Activated gamma-delta T cell treated with Interleukin-2 at 50 U/mL for 16 hours (primary cell): ENCODE results near the gene MYCBP2.

ENCODE experiments used
- DNase-seq: peaks from one replicate; pipeline ENCODE4 v3.0.0-alpha.2; 2020

MYCBP2 gene

DNA sequence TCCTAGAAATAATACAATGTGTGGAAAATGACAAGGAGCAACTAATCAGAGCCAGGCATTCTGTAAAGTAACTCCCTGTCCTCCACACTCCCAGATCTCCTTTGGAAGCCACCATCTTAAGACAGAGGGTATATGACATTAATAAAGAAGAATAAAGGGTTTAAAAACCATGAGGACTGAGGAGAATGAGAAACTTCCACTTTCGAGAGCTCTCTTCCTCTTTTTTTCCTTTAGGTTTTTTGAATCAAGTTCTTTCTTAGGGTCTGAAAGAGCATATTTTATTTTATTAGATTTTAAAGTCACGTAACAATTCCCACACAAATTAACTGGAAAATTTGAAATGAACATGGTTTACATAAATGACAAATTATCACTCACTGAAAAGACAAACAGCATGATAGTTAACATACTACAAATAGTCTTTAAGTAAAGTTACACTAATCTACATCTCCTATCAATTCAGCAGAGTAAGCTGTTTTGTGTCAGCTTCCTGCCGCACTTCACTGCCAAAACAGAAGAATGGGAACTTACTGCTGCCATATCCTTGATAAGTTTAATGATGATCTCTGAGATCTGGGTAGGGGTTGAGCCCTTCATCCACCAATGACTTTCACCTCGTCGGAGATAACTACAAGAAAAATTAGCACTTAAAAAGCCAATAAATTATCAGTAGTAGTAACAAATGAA, 261.3 kb downstream of the MYCBP2 start:
- DNase-seq: no peak

DNA sequence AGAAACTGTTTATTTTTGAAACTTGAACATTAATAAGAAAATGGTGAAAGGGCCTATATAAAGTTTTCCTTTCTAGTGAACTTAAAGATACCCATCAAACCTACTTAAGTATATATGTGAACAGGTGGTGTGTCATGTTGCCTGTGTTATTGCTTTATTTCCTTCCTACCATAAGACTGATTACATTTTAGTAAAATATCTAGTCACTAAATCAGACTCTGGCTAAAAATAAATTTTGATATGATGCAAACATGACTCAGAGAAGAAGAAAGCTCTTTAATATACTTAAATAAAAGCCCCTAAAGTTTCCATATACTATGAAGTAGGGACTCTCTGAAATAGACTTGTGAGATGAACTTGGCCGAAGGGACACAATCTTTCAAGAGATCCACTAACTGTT, 264.8 kb downstream of the MYCBP2 start:
- no peak for DNase-seq

DNA sequence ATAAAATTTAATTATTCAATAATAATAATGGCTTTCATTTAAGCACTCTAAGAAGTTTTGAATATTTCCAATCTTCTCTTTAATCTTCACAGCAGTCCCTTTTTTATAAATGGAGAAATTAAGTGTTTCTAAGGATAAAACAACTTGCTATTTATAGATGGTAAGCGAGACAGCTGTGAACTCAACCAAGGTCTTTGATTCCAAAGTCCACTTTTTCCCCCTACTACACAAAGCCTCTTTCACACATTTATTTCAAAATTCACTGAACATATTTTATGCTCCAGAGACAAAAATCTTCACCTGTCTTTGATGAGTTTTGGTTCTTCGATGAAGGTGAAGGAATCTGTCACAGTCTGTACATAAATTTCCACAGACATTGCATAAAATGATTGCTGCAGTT, 265.5 kb downstream of the MYCBP2 start:
- DNase-seq: no peak

DNA sequence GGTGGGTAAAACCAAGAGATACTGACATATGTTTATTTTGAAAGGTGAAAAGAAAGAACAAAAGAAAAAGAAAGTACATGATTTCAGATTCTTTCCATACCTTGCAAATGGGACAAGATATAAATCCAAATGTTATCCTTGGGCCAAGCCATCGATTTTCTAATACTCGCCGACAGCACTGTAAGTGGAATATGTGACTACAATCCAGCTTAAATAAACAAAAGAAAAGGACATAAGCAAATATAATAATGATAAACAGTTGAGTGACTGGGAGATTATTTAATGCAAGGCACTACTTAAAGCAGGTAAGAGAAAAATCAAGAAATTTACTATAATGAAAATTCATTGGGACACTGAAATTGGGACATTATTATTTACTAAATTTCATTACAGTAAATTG, 270.0 kb downstream of the MYCBP2 start:
- DNase-seq: no peak

DNA sequence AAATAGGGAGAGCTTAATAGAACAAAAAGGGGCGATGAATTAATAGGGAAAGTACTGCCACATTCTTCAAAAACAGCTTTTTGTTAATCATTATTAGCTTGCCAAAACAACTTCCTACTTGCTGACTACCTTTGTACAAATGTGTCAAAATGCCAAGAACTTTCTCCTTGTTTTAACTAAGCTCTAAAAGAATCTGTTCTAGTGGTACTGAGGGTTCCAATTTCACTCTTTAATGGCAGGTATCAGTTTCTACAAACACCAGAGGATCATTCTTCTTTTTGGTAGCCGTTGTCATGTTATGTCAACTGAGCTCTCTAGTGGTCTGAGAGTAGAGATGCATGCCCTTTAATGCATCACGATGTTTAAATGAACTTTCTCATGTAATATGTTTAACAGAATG, 270.5 kb downstream of the MYCBP2 start:
- DNase-seq: no peak

DNA sequence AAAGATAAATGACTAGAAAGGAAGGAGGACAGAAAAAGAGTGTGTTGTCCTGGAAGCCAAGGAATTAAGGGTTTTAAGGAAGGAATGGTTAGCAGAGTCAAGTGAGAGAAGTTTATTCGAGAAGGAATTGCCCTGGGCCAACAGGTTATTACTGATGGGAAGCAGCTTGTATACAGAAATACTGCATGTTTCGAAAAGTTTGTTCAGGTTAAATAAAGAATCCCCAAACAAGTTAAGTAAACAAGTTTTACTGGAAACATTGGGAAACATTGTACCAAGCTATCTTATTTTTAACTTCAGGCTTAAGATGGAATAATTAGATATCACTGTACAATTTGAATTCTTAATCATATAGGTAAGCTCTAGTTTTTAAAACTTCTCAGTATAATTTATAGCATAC, 271.7 kb downstream of the MYCBP2 start:
- no peak for DNase-seq

DNA sequence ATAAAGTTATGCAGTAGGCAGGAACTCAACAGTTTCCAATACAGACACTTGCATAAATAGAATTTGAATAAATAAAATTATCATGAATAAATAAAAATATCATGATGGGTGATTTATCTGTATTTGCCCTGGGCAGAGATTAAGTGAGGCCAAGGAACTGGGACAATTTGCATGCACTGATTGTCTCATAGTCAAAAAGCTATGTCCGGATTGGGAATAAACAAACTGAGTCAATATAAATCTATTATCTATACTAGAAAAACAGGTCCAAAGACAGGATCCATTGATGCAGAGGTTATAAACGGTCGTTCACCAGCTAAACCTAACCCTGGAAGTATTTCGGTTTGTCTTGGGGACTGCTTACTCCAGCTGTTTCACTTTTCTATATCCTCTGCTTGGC, 273.7 kb downstream of the MYCBP2 start:
- no peak for DNase-seq

DNA sequence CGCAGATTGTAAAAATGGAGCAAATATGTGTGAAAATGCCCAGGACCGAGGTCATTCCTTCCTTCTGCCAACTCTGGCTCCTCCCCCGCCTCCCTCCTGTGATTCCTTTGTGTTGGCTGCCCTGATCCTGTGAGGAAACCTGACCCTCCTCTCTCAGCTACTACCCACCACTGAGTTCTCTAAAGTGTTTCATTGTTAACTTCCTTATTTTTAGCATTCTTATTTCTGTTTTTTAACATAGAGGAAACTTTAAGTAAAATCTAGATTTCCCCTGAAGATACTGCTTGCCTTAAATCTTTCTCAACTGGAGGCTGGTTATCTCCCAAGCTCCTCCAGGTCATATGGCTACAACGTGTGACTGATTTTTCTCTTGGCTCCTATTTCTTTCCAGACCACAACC, 278.2 kb downstream of the MYCBP2 start:
- no peak for DNase-seq

DNA sequence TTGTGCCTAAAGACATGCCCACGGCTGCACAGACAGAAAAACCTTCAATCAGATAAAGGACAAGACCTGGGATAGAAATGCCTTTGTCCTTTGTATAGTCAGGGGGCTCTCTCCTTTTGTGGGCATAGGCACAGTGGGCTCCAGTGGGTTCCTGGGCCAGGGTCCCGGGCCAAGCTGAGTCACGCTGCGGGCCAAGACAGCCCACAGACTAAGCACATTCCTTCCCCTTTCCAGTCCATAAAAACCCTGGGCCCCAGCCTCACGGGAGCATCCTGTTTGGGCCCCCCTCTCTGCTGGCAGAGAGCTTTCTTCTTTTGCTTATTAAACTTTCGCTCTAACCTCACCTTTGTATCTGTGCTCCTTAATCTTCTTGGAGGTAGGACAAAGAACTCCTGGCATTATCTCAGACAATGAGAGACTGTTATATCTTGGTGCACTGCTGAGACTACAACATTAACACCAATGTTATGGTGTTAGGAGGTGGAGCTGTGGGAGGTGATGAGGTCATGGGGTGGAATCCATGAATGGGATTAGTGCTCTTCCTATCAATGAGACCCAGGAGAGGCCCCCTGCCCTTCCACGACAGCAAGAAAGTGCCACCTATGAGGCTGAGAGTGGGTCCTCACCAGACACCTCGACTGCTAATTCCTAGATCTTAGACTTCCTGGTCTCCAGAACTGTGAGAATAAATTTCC, 279.1 kb downstream of the MYCBP2 start:
- no peak for DNase-seq

DNA sequence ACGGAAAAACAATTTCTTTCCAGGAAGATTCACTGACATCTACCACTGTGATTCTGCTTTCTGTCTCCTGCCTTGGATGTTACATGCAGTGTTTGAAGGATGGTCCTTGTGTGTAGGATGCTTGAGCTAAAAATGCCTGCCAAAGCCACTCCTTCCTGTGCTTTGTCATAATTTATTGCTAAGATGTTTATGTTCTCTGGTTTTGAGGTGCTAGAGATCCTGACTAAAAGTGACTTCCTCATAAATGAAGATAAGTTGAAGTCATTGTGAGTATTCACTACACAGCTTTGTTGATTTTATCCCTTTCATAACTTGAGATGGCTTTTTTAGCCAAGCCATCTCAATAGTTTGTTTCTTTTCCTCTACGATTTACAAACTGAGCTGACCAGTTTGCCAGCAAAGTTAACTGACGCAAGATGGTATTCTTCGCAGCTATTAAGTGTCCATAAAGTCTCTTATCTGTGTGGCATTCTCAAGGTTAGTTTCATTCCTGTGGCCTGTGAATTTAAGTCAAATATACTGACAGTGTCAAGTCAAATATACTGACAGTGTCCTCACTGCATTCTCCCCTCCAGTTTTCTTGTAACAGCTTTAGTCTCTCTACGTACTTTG, 284.2 kb downstream of the MYCBP2 start:
- DNase-seq: no peak

DNA sequence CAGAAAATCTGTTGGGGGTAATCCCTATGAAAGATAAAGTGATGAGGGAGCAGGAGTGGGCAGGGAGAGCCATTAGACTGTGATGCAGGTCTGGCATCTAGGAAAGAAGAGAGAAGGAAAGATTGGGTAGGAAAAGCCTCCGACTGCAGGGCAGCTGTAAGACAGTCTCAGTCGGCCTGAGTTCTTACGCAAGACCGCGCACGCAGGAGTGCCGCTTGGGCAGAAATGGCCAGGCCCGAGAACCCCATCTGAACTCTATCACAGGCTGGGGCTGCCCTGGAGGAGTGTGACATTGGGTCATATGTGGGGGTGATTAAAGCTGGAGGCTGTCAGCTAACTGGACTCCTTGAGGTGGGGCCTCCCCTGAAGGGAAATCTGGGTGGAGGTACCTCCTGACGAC, 286.1 kb downstream of the MYCBP2 start:
- no peak for DNase-seq

DNA sequence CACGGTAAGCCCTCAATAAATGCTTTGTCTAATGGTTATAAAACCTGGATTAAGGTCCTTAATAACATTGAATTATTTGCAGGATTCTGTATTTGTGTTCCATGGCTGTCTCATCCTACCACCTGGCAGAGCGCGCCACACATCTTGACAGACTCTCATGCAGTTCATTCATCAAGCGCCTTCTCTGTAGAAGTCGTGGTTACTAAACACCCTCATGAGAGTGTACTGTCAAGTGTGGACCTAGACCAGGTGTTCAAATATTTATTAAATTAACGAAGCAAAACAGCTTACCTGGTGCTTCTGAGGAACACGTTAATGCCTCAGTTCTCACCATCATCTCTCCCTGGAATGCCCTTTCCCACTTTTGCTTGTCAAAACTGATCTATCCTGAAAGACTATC, 286.8 kb downstream of the MYCBP2 start:
- no peak for DNase-seq

DNA sequence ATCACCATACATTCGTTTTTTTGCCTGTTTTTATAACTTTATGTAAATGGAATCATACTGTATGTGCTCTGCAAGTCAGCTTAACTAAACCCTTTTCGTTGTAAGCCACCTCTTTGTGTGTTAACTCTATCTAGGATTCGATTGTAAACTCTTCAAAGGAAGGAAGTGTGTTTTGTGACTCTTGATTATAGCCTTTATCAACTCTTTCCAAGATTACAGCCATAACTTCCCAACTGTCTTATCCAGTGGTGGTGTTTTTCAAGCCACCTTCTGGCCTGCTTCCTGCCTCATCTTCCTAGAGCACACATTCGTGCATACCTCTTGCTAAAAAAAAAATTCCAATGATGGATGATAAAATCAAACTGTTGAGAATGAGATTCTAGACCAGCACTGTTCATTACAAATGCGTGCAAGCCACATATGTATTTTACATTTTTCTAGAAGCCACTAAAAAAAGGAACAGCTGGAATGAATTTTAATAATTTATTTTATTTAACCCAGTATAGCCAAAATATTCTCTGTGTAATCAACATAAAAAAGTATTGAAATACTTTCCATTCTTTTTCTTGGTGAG, 287.9 kb downstream of the MYCBP2 start:
- no peak for DNase-seq

DNA sequence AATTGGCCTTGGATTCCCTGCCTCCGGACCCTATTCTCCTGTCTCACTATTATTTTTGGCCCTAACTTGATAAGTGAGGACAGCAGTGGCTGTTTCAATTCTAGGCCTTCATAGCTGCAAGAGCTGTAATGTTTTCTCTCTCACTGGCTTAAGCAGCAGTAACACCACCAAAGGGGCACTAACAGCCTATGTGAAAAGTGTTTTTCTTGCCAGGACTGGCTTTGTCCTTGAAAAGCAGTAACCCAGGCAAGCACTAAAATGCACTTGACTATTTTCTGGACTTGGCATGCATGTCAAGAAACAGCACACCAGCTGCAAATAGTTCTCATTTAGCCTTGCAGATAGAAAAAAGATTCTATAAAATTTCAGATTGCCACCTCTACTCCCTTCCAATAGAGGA, 290.6 kb downstream of the MYCBP2 start:
- DNase-seq: no peak

DNA sequence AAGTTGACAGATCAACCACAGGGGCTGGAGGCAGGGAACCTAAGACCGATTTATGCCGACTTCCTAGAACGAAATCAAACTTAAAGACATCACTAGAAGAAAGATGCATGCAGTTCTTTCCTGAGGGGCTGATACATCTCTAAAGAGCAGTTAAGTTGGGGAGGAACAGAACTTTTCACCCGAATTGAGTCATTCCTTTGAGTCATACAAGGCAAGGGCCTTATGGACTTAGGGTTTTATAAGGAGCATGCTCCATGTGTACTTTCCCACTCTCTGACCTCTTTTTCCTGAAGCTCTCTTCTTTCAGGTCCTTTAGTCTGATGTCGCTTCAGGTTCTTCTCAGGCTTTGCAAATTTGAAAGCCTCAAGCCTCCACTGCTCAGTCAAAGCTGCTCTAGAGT, 292.0 kb downstream of the MYCBP2 start:
- DNase-seq: no peak

DNA sequence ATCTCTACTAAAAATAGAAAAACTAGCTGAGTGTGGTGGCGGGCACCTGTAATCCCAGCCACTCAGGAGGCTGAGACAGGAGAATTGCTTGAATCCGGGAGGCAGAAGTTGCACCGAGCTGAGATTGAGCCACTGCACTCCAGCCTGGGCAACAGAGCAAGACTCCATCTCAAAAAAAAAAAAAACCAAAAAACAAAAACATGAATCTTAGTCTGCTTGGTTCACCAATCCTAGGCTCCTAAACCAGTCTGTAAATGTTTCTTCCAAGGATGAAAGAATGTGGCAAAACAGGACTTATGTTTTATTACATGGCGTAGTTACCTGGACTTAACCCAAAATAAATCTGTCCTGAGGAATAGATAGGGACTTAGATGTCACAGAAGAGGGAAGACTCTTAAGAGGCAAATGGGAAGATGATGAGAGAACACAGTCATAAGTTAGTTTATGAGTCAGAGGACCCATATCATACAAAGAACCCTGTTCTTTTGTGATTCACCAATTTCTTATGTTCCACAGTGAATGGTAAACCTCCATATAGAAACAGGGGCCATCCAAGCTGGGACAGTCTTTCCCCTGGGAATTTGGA, 293.1 kb downstream of the MYCBP2 start:
- DNase-seq: no peak

DNA sequence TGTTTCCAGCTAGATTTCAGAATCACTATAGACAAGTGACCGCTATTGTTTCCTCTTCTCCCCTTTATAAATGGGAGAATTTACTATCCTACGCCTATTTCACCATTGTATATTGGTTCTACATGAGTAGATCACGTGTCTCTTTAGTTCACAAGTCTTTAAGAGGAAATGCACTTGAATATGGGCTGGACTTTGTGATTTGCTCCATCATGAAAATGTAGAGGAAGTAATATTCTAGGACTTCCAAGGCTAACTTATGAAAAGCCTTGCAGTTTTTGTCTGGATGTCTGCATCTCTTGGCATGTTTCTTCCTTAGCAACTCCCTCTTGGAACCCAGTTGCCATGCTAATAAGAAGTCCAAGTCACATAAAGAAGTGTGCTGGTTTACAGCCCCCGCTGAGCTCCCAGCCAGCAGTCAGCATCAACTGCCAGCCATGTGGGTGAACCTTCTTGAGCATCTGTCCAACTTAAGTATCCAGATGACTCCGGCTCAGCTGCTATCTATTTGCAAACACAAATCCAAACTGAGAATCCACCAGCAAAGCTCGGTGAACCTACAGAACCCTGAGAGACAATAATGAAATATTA, 295.1 kb downstream of the MYCBP2 start:
- DNase-seq: no peak

DNA sequence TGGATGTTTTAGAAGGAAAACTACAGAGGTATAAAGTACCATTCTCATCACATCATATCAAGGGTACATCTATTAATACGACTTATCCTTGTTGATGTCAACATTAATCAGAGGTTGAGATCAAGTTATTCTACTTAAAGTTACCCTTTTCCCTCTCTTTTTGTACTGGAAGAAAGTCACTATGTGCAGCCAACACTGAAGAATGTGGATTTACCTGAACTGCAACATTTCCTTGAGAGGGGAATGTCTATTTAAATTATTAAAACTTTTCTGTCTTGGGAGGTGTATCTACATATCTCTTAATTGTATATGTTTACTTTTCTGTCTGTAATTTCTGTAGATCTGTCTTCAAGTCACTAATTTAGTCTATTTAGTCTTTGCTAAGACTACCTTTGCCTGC, 297.5 kb downstream of the MYCBP2 start:
- no peak for DNase-seq

DNA sequence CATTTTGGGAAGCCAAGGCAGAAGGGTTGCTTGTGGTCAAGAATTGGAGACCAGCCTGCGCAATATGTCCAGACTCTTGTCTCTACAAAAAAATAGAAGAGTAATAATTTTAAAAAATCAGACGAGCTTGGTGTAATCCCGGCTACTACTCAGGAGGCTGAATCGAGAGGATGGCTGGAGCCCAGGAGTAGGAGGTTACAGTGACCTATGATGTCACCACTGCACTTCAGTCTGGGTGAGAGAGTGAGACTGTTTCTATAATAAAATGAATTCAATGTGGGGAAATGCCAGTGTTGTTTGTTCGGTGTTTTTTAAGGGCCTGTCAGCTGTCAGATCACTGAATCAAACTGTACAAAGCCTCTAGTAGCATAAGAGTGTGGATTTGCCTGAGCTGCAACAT, 298.7 kb downstream of the MYCBP2 start:
- no peak for DNase-seq

DNA sequence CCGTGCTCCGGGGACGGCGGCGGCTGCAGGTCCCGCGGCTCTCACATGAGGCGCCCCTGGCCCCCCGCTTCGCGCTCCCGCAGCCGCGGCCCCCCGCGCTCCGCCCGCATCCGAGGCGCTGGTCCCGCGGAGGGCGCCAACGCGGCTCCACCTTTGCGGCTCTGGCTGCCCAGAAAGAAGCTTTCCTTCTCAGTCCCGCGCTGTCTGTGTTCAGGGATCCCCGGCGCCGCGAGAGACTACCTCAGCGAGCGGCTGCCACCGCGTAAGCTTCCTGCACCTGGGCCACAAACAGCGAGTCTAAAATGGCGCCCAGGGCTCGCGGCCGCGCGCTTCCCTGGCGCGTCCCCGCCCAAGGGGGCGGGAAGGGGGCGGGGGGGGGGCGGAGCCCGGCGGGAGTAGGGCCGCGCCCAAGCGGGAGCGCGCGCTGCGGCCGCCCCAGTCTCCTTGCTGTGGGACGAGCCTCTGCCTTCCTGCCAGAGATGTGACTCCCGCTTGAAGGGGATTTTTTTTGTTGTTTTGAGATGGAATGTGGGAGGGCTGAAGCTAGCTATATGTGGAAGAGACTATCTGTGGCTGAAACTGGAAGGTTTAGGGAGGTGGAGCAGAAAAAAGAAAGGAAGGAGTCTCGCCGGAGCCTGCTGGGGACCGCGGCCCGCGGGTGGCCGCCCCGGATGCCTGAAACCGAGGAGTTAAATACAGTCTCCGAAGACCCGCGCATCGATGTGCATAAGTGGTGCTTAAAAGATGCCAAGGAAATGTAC, 299.9 kb downstream of the MYCBP2 start, which contains the start of gene FBXL3:
Gene FBXL3 (minus strand): TSS at position 299 of the 761 bp plus-strand sequence. CDS start 5,299 bp downstream, outside the sequence.
- peak; percentile 78 for DNase-seq

DNA sequence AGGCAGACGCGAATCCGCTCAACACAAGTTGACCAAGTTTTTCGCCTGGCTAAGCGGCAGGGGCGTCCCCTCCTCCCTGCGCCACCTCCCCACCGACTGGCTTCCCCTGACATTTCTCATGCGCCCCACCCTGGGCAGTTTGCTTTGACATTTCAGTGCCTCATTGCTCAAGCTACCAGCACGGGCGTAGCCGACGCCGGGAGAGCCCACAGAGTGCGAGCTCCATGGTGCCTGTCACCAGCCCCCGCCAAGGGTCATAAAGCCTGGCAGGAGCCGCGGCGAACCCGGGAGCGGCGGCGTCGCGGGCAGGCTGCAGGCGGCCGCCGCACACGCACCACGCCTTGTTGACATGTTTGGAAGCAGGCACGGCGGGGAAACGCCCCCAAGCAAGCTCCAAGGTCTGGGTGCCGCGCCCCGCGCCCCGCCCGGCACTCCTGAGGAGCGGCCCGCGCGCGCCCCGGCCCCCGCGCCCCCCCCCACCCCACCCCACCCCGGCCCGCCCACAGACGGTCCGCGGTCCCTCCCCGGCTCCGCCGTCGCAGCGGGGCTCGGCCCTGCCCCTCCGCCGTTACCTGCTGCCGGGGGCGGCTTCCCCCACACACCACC, 300.5 kb downstream of the MYCBP2 start:
- DNase-seq: peak; percentile 62

DNA sequence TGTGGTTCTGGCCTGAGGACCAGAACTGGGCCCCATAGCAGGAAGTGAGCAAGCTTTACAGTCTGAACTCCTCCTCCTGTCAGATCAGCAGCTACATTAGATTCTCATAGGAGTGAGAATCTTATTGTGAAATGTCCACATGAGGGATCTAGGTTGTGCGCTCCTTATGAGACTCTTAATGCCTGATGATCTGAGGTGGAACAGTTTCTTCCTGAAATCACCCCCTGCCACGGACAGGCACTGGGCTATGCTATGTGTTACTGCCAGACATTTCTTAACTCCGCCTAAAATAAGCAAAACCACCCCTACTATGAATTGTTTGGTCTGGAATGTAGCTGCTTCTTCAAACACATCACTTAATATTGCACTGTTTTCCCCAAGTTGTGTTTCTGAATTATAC, 304.6 kb downstream of the MYCBP2 start:
- DNase-seq: no peak
